Natural killer cell (primary cell): Measurements from ENCODE around the gene DGKQ. TPM values are rescaled to one million over a fixed set of nuclear protein-coding genes. Genes with fewer than 3 reads are reported as not detected.

ENCODE experiments used
- ATAC-seq, 3 donors: fragments of 150-1000 bp in 2 of 3; fragments of 200-7000 bp in 1 of 3; cut with Tn5 transposase; 1 replicate in 1 of 3; 2 replicates in 2 of 3; pipeline ENCODE4 v1.10.0; 2021; ENCODE audit warnings: mild to moderate bottlenecking in 2 of 3, moderate library complexity in 2 of 3
- DNase-seq, 2 donors: peaks; one replicate each; pipeline versions ENCODE4 v3.0.0 to v3.0.0-alpha.2; 2013 to 2021; ENCODE audit warnings: mixed read lengths in 1 of 2
- H3K27ac ChIP-seq: one replicate; pipeline ENCODE4 v1.5.1; 2013; ENCODE audit warnings: mild to moderate bottlenecking, low read length
- H3K27me3 ChIP-seq: one replicate; pipeline ENCODE4 v1.6.1; 2013; ENCODE audit warnings: low read length; ENCODE audit not compliant: control insufficient read depth, insufficient read depth
- H3K36me3 ChIP-seq: one replicate; pipeline ENCODE4 v1.6.1; 2013; ENCODE audit warnings: low read length; ENCODE audit not compliant: control insufficient read depth, insufficient read depth
- H3K4me1 ChIP-seq: one replicate; pipeline ENCODE4 v1.6.1; 2013; ENCODE audit warnings: low read length; ENCODE audit not compliant: control insufficient read depth, insufficient read depth
- H3K4me3 ChIP-seq: one replicate; pipeline ENCODE4 v1.5.1; 2013; ENCODE audit warnings: low read length
- H3K9me3 ChIP-seq: one replicate; pipeline ENCODE4 v1.6.1; 2013; ENCODE audit warnings: low read length; ENCODE audit not compliant: control insufficient read depth, insufficient read depth
- H3K27ac Mint-ChIP-seq, 2 donors: one replicate each; pipeline ENCODE4 v1.8.0; 2022; ENCODE audit warnings: mild to moderate bottlenecking in 2 of 2, mixed read lengths in 2 of 2, moderate library complexity in 1 of 2
- H3K27me3 Mint-ChIP-seq, 2 donors: one replicate each; pipeline ENCODE4 v1.8.0; 2022; ENCODE audit warnings: low read depth in 2 of 2, mixed read lengths in 2 of 2
- H3K36me3 Mint-ChIP-seq: one replicate; pipeline ENCODE4 v1.8.0; 2022; ENCODE audit warnings: mixed read lengths
- H3K4me1 Mint-ChIP-seq, 2 donors: one replicate each; pipeline ENCODE4 v1.8.0; 2022; ENCODE audit warnings: mixed read lengths in 2 of 2
- H3K4me3 Mint-ChIP-seq: one replicate; pipeline ENCODE4 v1.8.0; 2022; ENCODE audit warnings: mild to moderate bottlenecking, moderate library complexity, mixed read lengths
- H3K9me3 Mint-ChIP-seq, 2 donors: one replicate each; pipeline ENCODE4 v1.8.0; 2022; ENCODE audit warnings: mixed read lengths in 2 of 2
- WGBS: methylation state at CpG from one replicate; pipeline ENCODE4 v1.1.7; 2013; ENCODE audit warnings: missing lambda C conversion rate; ENCODE audit not compliant: insufficient coverage; 5-methylcytosine and 5-hydroxymethylcytosine counted together
- intact Hi-C: fragments of 100-400 bp; cut with micrococcal nuclease; formaldehyde crosslinking; loops from one replicate; pipeline ENCODE4 v1.14.2; 2022
- total RNA-seq, 4 donors: library from RNA; stranded (reverse); fragments of 120-200 nt in 1 of 4; gene quantifications; one replicate each; pipeline versions ENCODE4 v1.2.3 to v1.2.4, GENCODE V29; 2013 to 2022
- TF ChIP-seq, protein P1 (sequence below): fragments of 200-600 bp; IDR thresholded peaks from one replicate; pipeline ENCODE4 v1.8.0; 2022; ENCODE audit warnings: antibody characterized with exemption

The DGKQ gene
- total RNA-seq, 3 donors from 2014 or later (not counting 1 experiment from before 2014, with no cell fraction given), result 64.2 to 79.5 (median 65.2) TPM

DNA sequence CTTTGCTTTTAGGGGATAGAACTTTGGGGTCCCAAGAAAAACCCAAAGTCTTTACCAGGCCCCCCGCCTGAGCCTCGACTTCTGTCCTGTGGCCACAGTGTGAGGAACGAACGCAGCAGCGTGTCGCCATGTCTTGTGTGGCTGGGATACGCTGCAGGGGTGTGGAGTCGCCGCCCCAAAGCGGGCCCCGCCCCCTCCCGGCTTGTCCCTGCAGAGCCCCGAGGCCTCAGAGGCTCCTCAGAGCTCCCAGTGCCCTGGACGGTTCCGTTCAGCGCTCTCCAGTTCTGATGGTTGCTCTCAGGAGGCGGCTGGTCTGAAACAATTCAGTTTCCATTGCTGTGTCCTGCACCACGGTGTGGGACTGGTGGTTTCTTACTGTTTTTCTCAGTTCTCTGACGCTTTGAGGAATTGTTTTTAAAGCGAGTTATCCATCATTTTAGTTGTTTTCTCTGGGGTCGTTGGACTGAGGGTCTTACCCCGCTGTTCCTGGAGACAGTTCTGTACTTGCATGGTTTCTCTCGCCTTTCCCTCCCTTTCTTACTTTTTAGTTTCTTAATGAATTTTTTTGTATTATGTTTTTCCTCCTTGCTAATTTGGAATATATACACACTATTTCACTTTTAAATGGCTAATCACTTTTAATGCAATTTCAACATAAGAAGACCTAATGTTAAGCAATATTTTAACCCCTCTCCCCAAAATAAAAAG lies 11.9 kb upstream of the DGKQ start:
- H3K36me3 ChIP-seq, result peaks cover 2% of the 10 kb centered on the region
- no peaks in the 10 kb centered on the region for H3K9me3 ChIP-seq
- intact Hi-C loops, result loop anchor here (1.0 kb wide), 1 partner anchor 12 kb away; the partner anchor contains the start of gene DGKQ
- Mint-ChIP-seq H3K27ac (peak overlapping the region; percentile 12 to 81), H3K9me3 (no peaks in the 10 kb centered on the region), H3K36me3 (no peaks in the 10 kb centered on the region), H3K4me3 (peak overlapping the region; percentile 93), H3K27me3 (no peaks in the 10 kb centered on the region), H3K4me1 (peaks cover 23 to 29% of the 10 kb centered on the region in 2 donors)
- H3K4me1 ChIP-seq, result peaks cover 30% of the 10 kb centered on the region
- H3K4me3 ChIP-seq, result no peak overlapping the region
- 34% methylated on average over 21 of the region's 23 CpGs for WGBS
- H3K27ac ChIP-seq, result no peak overlapping the region
- DNase-seq (peak; percentile 56 to 71), ATAC-seq (peak in 2 of 3 donors; percentile 31 to 41)
- TF ChIP-seq, protein P1, sequence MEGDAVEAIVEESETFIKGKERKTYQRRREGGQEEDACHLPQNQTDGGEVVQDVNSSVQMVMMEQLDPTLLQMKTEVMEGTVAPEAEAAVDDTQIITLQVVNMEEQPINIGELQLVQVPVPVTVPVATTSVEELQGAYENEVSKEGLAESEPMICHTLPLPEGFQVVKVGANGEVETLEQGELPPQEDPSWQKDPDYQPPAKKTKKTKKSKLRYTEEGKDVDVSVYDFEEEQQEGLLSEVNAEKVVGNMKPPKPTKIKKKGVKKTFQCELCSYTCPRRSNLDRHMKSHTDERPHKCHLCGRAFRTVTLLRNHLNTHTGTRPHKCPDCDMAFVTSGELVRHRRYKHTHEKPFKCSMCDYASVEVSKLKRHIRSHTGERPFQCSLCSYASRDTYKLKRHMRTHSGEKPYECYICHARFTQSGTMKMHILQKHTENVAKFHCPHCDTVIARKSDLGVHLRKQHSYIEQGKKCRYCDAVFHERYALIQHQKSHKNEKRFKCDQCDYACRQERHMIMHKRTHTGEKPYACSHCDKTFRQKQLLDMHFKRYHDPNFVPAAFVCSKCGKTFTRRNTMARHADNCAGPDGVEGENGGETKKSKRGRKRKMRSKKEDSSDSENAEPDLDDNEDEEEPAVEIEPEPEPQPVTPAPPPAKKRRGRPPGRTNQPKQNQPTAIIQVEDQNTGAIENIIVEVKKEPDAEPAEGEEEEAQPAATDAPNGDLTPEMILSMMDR, result no peak
- no peaks in the 10 kb centered on the region for H3K27me3 ChIP-seq

DNA sequence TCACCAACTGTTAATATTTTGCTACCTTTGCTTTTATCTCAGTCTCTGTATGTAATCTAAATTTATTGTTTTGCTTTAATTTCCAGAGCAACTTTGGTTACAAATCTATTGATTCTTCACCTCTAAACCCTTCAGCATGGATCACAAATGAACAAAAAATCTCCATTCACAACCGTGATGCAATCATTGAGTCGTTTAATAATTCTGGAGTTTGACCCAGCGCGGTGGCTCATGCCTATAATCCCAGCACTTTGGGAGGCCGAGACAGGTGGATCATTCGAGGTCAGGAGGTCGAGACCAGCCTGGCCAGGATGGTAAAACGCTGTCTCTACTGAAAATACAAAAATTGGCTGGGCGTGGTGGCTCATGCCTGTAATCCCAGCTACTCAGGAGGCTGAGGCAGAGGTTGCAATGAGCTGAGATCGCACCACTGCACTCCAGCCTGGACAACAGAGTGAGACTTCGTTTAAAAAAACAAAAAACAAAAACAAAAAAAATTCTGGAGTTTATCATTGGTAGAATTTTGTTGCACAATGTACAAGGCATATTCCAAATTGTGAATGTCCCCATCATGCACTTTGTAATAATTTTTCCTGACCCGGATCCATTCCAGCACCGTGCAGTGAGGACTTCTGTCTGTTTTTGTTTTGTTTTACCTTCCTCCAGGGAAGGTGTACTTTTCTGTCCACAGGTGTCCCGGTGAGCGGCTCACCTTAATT lies 11.1 kb upstream of the DGKQ start:
- Histone ChIP-seq H3K4me1 (peaks cover 34% of the 10 kb centered on the region), H3K9me3 (no peaks in the 10 kb centered on the region), H3K27me3 (no peaks in the 10 kb centered on the region), H3K36me3 (no peaks in the 10 kb centered on the region), H3K4me3 (no peak overlapping the region), H3K27ac (no peak overlapping the region)
- TF ChIP-seq, protein P1, result no peak
- WGBS, result 86% methylated on average over 14 of the region's 15 CpGs
- no peak for DNase-seq
- Mint-ChIP-seq H3K4me1 (peaks cover 23 to 29% of the 10 kb centered on the region in 2 donors), H3K27ac (peak overlapping the region in 1 of 2 donors; percentile 12), H3K36me3 (no peaks in the 10 kb centered on the region), H3K4me3 (peak overlapping the region; percentile 93), H3K9me3 (no peaks in the 10 kb centered on the region), H3K27me3 (no peaks in the 10 kb centered on the region)
- intact Hi-C loops, result loop anchor here (1.0 kb wide), 1 partner anchor 11 kb away; the partner anchor contains the start of gene DGKQ
- no peak for ATAC-seq

DNA sequence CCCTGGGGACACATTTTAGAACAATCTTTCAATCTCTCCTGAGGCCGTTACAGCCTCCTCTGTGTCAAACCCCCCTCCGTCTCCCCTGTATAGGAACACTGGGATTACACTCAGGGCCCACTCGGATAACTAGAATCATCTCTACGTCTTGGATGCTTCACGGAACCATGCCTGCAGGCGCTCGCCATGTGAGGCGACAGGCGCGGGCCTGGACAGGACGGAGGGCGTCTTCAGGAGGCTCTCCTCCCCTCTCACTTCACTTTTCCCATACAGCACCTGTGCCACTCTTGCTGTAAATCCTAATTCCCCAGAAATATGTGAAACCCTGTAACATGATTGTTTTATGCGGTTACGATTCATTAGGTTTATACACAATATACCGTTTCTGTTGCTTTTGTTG lies 9.4 kb upstream of the DGKQ start:
- H3K27ac Mint-ChIP-seq, result no peak overlapping the region
- TF ChIP-seq, protein P1, result no peak
- Histone ChIP-seq H3K27ac (no peak overlapping the region), H3K27me3 (no peaks in the 10 kb centered on the region), H3K9me3 (no peaks in the 10 kb centered on the region), H3K4me3 (no peak overlapping the region), H3K4me1 (peaks cover 36% of the 10 kb centered on the region), H3K36me3 (no peaks in the 10 kb centered on the region)
- no peaks in the 10 kb centered on the region for H3K36me3 Mint-ChIP-seq
- peaks cover 23 to 29% of the 10 kb centered on the region in 2 donors for H3K4me1 Mint-ChIP-seq
- ATAC-seq (no peak), DNase-seq (no peak)
- 96% methylated on average over 15 of the region's 15 CpGs for WGBS
- H3K27me3 Mint-ChIP-seq, result no peaks in the 10 kb centered on the region
- H3K9me3 Mint-ChIP-seq, result no peaks in the 10 kb centered on the region
- H3K4me3 Mint-ChIP-seq, result no peak overlapping the region
- intact Hi-C loops, result no loop called here
